Measurements from ENCODE around the gene RRBP1.

The RRBP1 gene

GRCh38 chr20:17595856-17596255 is 86.2 kb downstream of the RRBP1 start:
- peak overlapping the region; percentile 64 for H3K27ac ChIP-seq
- no peak for TF ChIP-seq ZFX (IDR thresholded peaks at IDR 0.05; ENCODE audit: borderline replicate concordance)
- TF ChIP-seq CTCF (IDR thresholded peaks at IDR 0.05): no peak

GRCh38 chr20:17594443-17594842 is 87.6 kb downstream of the RRBP1 start:
- TF ChIP-seq ZFX (IDR thresholded peaks at IDR 0.05; ENCODE audit: borderline replicate concordance): no peak
- no peak for TF ChIP-seq CTCF (IDR thresholded peaks at IDR 0.05)
- H3K27ac ChIP-seq: peak overlapping the region; percentile 64

GRCh38 chr20:17593902-17594301 is 88.1 kb downstream of the RRBP1 start:
- no peak for TF ChIP-seq CTCF (IDR thresholded peaks at IDR 0.05)
- TF ChIP-seq ZFX (IDR thresholded peaks at IDR 0.05; ENCODE audit: borderline replicate concordance): no peak
- H3K27ac ChIP-seq: peak overlapping the region; percentile 64

- H3K27ac ChIP-seq: no peak overlapping the region
- TF ChIP-seq CTCF (IDR thresholded peaks at IDR 0.05) (no peak), ZFX (IDR thresholded peaks at IDR 0.05; ENCODE audit: borderline replicate concordance) (no peak)
Measured at GRCh38 chr20:17590245-17590644, 91.8 kb downstream of the RRBP1 start.

GRCh38 chr20:17589161-17589834 is 92.7 kb downstream of the RRBP1 start:
- H3K27ac ChIP-seq: no peak overlapping the region
- TF ChIP-seq CTCF (IDR thresholded peaks at IDR 0.05): no peak
- TF ChIP-seq ZFX (IDR thresholded peaks at IDR 0.05; ENCODE audit: borderline replicate concordance): no peak

GRCh38 chr20:17587824-17588223 is 94.2 kb downstream of the RRBP1 start:
- TF ChIP-seq ZFX (IDR thresholded peaks at IDR 0.05; ENCODE audit: borderline replicate concordance) (no peak), CTCF (IDR thresholded peaks at IDR 0.05) (no peak)
- no peak overlapping the region for H3K27ac ChIP-seq

- H3K27ac ChIP-seq: no peak overlapping the region
- TF ChIP-seq ZFX (IDR thresholded peaks at IDR 0.05; ENCODE audit: borderline replicate concordance) (no peak), CTCF (IDR thresholded peaks at IDR 0.05) (no peak)
Measured at GRCh38 chr20:17587148-17587547, 94.9 kb downstream of the RRBP1 start.
